ENCODE measurements around the gene GRIP2. TPM values are rescaled to one million over a fixed set of nuclear protein-coding genes. Genes with fewer than 3 reads are reported as not detected.

Gene GRIP2
- total RNA-seq, 1 donor from 2014 or later: not detected

DNA sequence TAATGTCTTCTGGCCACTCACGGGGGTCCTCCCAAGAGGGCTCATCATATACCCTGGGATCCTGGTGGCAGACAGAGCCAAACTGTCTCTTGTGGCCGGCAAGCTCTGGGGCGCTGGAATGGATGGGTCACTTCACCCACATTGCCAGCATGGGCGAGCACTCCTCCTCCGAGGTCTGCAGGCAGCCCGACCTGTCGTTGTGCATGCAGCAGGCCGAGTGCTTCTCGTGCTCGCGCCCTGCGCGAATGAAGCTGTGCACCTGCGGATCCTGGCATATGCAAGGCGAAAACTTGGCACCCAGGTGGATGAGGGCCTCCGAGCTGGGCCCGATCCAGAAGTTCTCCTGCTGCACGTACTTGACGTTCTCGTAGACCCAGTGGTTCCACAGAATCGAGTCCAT, 33.6 kb upstream of the GRIP2 start:
- no peak overlapping the region for H2AFZ ChIP-seq (replicated peaks)
- no peaks in the 10 kb centered on the region for H3K9me3 ChIP-seq (ENCODE audit: low read depth)
- no peak overlapping the region for H3K27ac Mint-ChIP-seq
- no peak for DNase-seq (ENCODE audit: low spot score)
- no peaks in the 10 kb centered on the region for H3K36me3 ChIP-seq
- H3K27ac ChIP-seq: no peak overlapping the region
- peaks cover 2% of the 10 kb centered on the region for H3K36me3 Mint-ChIP-seq
- H3K4me2 ChIP-seq: no peak overlapping the region
- TF ChIP-seq EZH2phosphoT487 (IDR thresholded peaks at IDR 0.05) (no peak), EZH2 (IDR thresholded peaks at IDR 0.05) (no peak), CTCF (IDR thresholded peaks at IDR 0.05) (no peak)
- no peak overlapping the region for H3K4me3 ChIP-seq
- H3K27me3 Mint-ChIP-seq (ENCODE audit: insufficient read depth, low read depth): peaks cover 7% of the 10 kb centered on the region
- no peaks in the 10 kb centered on the region for H3K4me1 ChIP-seq
- no peaks in the 10 kb centered on the region for H3K79me2 ChIP-seq (ENCODE audit: low read depth)
- no peak overlapping the region for H3K9ac ChIP-seq
- no peaks in the 10 kb centered on the region for H4K20me1 ChIP-seq (ENCODE audit: low read depth)
- peaks cover 3% of the 10 kb centered on the region for H3K9me3 Mint-ChIP-seq
- H3K4me1 Mint-ChIP-seq: peaks cover 16% of the 10 kb centered on the region
- H3F3A ChIP-seq (ENCODE audit: low read depth): no peaks in the 10 kb centered on the region
- H3K27me3 ChIP-seq: no peaks in the 10 kb centered on the region
- no peak overlapping the region for H3K4me3 Mint-ChIP-seq

GRCh38 chr3:14570864-14571263, 30.7 kb upstream of the GRIP2 start:
- Histone ChIP-seq H3K9ac (no peak overlapping the region), H3K27me3 (no peaks in the 10 kb centered on the region), H3K27ac (no peak overlapping the region), H3K79me2 (ENCODE audit: low read depth) (no peaks in the 10 kb centered on the region), H3K9me3 (ENCODE audit: low read depth) (no peaks in the 10 kb centered on the region), H4K20me1 (ENCODE audit: low read depth) (no peaks in the 10 kb centered on the region), H3F3A (ENCODE audit: low read depth) (no peaks in the 10 kb centered on the region), H3K36me3 (no peaks in the 10 kb centered on the region), H3K4me1 (no peaks in the 10 kb centered on the region), H2AFZ (replicated peaks) (no peak overlapping the region), H3K4me3 (no peak overlapping the region), H3K4me2 (no peak overlapping the region)
- Mint-ChIP-seq H3K27me3 (ENCODE audit: insufficient read depth, low read depth) (peaks cover 9% of the 10 kb centered on the region), H3K36me3 (peaks cover 2% of the 10 kb centered on the region), H3K4me3 (no peak overlapping the region), H3K4me1 (peaks cover 30% of the 10 kb centered on the region), H3K27ac (no peak overlapping the region), H3K9me3 (peaks cover 3% of the 10 kb centered on the region)
- no peak for DNase-seq (ENCODE audit: low spot score)
- TF ChIP-seq EZH2phosphoT487 (IDR thresholded peaks at IDR 0.05): no peak
- TF ChIP-seq EZH2 (IDR thresholded peaks at IDR 0.05): no peak
- no peak for TF ChIP-seq CTCF (IDR thresholded peaks at IDR 0.05)

- Histone ChIP-seq H3K9ac (no peak overlapping the region), H3K27me3 (no peaks in the 10 kb centered on the region), H3K79me2 (ENCODE audit: low read depth) (no peaks in the 10 kb centered on the region), H3K4me3 (no peak overlapping the region), H3K4me1 (no peaks in the 10 kb centered on the region), H4K20me1 (ENCODE audit: low read depth) (no peaks in the 10 kb centered on the region), H3K36me3 (no peaks in the 10 kb centered on the region), H3K27ac (no peak overlapping the region), H2AFZ (replicated peaks) (no peak overlapping the region), H3F3A (ENCODE audit: low read depth) (no peaks in the 10 kb centered on the region), H3K9me3 (ENCODE audit: low read depth) (no peaks in the 10 kb centered on the region), H3K4me2 (no peak overlapping the region)
- TF ChIP-seq EZH2phosphoT487 (IDR thresholded peaks at IDR 0.05) (no peak), EZH2 (IDR thresholded peaks at IDR 0.05) (no peak), CTCF (IDR thresholded peaks at IDR 0.05) (no peak)
- H3K4me3 Mint-ChIP-seq: no peak overlapping the region
- H3K36me3 Mint-ChIP-seq: peaks cover 2% of the 10 kb centered on the region
- H3K27me3 Mint-ChIP-seq (ENCODE audit: insufficient read depth, low read depth): peaks cover 9% of the 10 kb centered on the region
- no peak for DNase-seq (ENCODE audit: low spot score)
- H3K4me1 Mint-ChIP-seq: peaks cover 37% of the 10 kb centered on the region
- no peak overlapping the region for H3K27ac Mint-ChIP-seq
- peaks cover 3% of the 10 kb centered on the region for H3K9me3 Mint-ChIP-seq
Observed at GRCh38 chr3:14570089-14570488, 29.9 kb upstream of the GRIP2 start.
